ENCODE results near the gene SIX1. TPM values are rescaled to one million over a fixed set of nuclear protein-coding genes. Genes with fewer than 3 reads are reported as not detected.
A peak's percentile ranks its signal among the peaks of the same experiment; 100 is the strongest.

Gene SIX1
- total RNA-seq, 1 donor from 2014 or later: 7.6 TPM

DNA sequence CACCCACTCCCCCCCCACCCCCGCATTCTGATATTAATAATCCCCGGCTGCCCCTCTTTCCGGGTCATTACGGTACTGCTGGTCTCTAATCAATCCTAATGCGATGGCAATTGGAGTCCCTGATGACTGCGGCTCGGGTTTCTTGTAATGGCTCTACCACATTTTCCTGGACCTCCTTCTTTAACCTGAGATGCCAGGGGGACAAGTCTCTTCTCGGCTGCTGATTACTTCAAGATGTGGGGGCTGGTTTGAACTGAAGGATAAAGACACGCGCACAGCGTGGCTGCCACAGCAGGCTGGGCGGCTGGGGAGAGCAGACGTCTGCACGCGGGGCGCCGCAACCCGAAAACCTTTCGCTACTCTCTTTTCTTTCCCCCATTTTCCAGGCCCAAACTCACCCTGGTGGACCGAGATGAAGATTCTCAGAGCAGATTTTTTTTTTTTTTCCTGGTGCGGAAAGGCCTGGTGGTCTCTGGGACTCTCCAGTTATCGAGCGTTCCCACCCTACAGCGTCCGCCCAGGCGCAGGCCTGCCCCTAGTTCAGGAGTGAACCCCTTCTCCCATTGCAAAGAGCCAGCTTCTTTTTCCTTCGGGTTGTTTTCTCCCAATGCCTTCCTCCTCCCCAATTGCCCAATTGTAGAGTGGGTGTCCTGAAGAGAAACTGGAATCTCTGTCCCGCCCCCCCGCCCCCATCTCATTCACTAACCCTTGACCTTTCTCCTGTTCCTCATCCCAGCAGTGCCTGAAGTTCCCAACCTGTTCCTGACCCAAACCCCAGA lies 6.0 kb upstream of the SIX1 start:
- DNase-seq (ENCODE audit: low read depth): no peak

DNA sequence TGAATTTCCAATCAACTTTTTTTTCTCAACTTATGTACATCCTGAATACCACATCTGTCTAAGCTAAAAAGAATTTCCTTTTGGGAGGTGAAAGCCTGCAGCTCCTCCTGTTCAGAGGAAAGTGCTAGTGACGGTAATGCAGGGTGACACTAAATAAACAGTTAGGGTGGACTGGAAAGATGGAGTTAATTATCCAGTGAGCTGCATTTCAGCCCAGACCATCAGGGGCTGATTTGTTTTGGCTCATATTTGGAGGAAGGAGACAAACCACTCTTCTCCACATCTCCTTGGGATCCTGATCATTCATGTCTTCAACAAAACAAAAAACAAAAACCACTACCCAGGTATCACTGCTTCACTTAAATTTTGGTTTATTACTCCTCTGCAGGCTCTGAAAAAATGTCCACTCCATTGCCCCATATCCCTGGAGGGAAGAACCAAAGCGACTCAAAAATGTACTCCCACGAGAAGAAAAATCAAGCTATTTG lies 5.1 kb upstream of the SIX1 start:
- DNase-seq (ENCODE audit: low read depth): no peak

DNA sequence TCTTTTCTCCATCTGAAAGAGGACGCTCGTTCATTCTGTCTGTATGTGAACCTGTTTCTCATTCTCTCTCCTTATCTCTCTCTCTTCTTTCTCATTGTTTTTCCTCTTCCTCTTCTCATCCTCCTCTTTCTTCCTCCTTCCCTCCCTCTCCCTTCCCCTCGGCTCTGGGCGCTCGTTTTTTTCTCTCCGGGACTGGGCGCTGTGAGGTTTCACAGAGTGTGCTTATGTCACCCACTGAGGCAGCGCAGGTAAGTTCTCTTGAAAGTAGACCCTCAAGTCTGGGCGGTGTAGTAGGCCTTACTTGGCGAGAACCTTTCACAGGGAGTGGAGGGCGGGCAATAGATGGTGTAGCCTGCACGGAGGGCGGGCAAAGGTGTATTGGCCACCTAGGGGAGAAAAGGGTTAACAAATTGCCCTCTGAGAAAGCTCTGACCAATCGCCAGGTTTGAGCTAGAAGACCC lies 4.5 kb upstream of the SIX1 start:
- no peak for DNase-seq (ENCODE audit: low read depth)

DNA sequence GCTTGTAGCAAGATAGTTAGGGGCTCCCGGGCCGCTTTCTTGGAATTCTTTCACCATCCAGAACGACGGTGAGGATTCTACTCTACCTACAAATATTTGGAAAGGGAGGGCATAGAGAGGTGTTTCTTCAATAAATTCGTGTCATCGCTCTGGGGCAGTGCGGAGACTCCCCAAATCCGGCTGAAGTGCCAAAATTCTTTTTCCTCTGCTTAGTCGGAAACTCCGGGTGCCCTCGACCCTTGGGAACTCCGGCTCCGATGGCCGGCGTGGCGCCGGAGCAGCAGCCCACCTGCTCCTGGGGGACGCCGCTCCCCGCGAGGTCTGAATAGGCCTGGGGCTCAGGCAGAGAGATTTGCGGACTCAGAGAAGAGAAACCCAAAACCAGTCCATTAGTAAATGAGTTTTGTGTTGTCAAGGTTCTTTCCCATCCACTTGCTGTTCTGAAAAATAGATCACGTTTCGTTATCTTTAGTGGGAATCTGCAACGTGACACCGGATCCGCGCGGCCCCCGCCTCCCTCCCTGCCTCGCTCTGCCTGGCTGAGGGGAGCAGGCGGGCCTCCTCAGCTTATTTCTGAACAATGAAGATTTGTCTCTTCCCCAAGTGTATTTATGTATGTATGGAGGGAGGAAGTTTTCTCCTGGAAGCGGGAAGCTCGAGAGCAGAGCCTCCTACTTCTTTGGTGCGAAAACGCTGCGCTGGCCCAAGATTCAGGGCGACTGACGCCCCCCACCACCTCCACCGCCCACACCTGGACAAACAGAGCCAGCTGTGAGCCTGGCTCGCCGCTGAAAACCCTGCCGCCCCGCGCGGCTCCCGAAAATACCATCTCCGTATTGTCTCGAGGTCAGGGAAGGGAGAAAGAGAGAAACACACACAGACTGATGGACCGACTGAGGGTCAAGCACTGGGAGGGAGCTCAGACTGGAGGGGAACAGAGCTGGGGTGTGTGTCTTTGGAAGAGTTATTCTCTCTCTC lies 3.7 kb upstream of the SIX1 start:
- DNase-seq (ENCODE audit: low read depth): no peak

DNA sequence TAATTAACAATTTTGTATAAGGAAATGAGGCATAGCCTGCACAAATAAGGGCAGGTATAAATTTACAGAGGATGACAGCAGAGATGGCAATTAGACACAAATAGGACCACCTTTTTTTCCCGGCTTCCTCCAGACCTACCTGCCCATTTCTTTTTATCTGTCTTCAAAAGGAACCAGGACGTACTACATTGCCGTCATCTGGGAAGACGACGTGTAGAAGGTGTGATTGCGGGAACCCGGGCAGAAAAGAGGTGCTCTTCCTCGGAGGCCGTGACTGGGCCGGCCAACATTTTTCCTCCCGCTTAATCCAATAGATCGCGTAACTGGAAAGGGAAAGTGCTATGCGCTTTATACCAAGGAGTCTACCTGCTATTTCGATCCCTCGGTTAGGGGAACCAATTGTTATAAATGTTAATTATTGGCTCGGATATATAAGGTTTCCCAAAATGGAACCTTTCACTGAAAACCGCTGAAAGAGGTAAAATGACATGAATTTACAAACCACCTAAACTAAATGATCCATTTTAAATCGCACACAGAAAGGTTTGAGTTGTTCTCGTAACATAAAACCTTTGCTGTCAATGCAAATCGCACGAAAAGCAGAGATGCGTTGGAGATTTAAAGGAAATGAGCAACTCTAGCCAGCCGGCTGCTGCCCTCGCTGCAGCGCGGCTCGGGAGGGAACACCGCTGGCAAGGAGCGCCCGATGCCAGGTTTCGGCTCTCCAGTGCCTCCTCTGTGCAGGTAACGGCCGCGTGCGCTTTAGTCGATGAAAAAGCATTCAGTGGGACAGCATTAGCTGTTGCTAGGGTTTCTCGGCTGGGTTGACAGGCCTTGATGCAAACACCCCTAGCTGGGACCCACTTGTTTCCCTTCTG lies 2.8 kb upstream of the SIX1 start:
- DNase-seq (ENCODE audit: low read depth): no peak

DNA sequence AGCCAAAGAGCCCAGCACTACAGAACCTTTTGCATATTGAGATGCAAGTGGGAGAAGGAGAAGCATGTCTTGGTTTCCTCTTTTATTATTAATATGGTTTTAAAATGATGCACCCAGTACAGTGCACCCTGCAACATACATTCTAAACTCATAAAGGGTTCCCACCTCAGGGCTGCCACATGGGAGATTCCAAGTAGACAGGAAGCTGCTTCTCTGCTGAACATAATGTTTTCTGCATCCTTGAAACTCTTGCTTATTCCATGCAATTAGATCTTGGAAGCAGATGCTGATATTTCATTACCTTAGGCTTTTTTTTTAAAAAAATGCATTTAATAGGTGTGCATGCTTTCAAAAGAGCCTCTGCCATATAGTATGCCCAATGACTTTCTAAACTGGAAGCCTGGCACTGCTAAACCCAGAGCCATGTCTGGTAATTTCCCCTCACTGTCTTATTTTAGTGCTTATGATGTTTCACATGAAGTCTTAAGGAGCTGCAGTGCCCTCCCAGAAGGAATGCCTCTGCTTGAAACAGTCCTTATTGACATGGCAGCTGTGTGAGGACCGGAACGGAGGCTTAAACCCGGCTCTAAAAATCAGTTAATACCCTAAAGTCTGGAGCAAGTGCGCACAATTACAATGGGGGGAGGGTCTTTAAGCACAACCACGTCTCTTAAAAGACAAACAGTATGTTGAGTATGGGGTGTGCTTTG lies 2.0 kb upstream of the SIX1 start:
- no peak for DNase-seq (ENCODE audit: low read depth)

GRCh38 chr14:60650373-60650961 lies 1.2 kb upstream of the SIX1 start:
- DNase-seq (ENCODE audit: low read depth): no peak

DNA sequence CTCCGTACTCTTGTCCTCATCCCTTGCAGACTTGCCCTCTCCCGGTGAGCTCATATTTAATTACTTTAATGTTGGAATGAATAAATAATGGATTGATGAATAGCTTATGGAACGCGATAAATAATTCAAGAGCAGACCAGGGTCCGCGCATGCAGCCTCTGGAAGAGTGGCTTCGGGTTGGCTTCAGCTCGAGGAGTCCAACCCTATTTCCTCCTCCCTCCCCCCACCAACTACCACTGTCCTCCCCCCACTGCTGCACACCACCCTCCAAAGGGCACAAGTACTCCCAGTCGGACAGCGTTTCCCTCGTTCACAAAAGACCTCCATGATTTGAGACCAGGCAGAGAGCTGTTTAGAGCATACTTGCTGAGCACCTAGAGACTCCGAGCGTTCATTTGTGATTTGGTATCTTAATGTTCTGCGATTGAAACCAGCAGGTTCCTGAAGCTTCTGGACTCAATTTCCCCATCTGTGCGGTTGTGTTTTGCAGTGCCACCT lies 647 bp upstream of the SIX1 start:
- no peak for DNase-seq (ENCODE audit: low read depth)

- no peak for DNase-seq (ENCODE audit: low read depth)
Measured at GRCh38 chr14:60648249-60648933, 886 bp downstream of the SIX1 start.

- DNase-seq (ENCODE audit: low read depth): no peak
Measured at GRCh38 chr14:60647837-60648248, 1.4 kb downstream of the SIX1 start.

GRCh38 chr14:60647081-60647836 lies 2.0 kb downstream of the SIX1 start:
- peak; percentile 44 for DNase-seq (ENCODE audit: low read depth)

DNA sequence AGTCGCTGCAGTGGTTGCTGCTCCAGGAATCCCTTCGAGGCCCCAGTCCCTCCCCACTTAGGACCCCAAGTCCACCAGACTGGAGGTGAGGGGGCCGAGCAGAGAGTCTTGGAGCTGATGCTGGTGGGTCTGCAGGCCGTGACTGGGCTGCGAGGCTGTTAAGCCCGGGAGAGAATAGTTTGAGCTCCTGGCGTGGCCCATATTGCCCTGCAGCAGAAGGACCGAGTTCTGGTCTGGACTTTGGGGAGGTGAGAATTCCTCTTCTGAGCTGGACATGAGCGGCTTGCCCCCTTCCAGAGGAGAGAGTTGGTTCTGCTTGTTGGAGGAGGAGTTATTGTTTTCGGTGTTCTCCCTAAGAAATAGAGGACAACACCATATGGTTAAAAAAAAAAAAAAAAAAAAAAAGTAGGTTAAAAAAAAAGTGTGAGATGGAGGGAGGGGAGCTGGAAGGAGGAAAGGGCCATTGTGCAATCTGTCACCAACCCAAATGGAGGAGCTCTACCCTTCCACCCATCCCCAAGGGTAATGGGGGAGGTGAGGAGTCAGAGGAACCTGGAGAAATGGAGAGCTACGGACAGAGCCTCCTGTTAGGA lies 3.0 kb downstream of the SIX1 start:
- no peak for DNase-seq (ENCODE audit: low read depth)

DNA sequence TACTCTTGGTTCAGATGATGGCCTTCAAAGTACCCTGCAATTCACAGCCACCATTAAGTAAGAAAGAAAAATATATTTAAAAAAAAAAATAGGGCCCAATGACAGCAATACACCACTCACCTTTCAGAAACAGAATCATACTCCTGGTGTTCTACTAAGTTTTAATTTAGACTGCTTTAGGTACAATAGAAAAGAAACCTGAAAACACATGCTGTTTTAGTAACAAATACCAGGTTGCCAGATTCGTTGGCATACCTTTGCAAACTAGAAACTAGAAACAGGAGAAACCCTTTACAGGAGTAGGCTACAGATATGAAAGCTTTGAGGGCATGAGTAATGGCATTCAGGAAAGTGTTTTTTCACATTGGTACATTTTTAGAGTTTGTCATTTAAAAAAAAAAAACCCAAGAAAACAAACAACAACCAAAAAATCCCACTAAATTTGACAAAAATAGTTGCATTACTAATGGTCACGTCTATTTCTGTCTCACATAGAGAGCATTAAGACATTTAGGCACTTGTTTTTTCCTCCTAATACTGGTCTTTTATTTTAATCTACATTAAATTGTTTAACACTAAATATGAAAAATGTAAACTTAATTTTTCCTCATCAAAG lies 4.0 kb downstream of the SIX1 start:
- DNase-seq (ENCODE audit: low read depth): no peak

GRCh38 chr14:60644666-60645065 lies 4.6 kb downstream of the SIX1 start:
- no peak for DNase-seq (ENCODE audit: low read depth)

DNA sequence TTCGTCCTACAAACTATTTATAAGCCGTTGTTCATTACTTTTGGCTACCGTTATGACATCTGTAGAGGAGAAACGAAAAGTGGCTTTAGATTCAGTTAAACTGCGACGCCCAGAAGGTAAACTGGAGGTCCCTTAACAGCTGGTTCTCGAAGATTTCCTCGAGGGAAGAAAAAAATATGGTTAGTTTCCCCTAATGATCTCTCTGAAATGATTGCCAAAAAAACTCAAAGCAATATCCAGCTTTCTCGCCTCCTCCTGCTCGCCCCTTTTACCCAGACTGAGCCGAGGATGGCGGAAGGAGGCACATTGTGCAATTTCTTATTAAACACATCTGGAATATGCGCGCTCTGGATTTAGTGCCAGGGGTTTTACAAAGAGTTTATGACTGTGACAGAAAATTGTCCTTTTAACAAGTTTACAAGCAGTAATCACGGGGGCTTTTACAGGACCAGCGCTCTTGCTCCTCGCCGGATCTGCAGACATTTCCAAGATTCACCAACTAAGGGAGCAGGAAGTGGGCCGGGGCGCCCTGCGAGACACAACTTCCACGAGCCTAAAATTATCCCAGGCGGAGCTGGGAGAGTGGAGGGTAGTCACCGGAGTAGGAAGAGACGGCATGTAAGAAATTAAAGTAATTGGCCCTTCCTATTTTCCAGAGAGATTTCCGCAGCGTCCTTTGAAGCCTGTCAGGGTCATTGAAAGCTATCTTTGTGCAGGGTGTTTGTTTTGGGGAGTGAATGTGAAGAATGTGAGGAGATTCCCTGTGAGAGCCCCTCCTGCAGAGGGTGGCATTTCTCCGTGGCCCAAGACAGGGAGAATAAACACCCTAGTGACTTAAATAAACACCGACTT lies 5.6 kb downstream of the SIX1 start:
- no peak for DNase-seq (ENCODE audit: low read depth)

DNA sequence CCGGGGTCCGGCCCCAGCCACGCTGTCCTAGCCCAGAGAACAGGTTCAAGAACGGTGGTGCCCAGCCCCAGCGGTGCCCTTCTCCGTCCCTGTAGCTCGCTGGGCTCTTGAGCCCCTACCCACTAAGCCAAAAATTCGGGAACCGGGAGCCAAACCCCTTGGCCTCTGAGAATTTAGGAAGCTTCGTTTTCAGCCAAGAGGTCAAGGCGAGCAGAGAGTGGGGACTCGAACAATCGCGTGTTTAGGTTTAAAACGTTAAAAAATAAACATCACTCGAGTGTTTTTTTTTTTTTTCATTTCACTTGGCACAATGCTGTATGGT lies 6.2 kb downstream of the SIX1 start:
- no peak for DNase-seq (ENCODE audit: low read depth)

Measured in renal cortical epithelial cell (primary cell).